K562 (cell line): ENCODE measurements around the gene DENND1A. TPM values are rescaled to one million over a fixed set of nuclear protein-coding genes. Genes with fewer than 3 reads are reported as not detected.
A peak's percentile ranks its signal among the peaks of the same experiment; 100 is the strongest.

Experiments used
- BCOR ChIP-seq: fragments of 450-650 bp; IDR thresholded peaks from 2 replicates; pipeline ENCODE4 v1.6.1; 2016
- CREBBP ChIP-seq: IDR thresholded peaks from one replicate; pipeline ENCODE4 v1.6.1; 2012; ENCODE audit warnings: low read depth, mild to moderate bottlenecking, control low read depth, inconsistent platforms, low read length
- DNMT1 ChIP-seq: fragments of 450-650 bp; IDR thresholded peaks from 2 replicates; pipeline ENCODE4 v1.6.1; 2016; ENCODE audit warnings: antibody characterized with exemption, mild to moderate bottlenecking
- EHMT2 ChIP-seq: fragments of 450-650 bp; IDR thresholded peaks from 2 replicates; pipeline ENCODE4 v1.6.1; 2018; ENCODE audit warnings: antibody characterized with exemption
- ETV1 ChIP-seq: fragments of 450-650 bp; conservative IDR thresholded peaks from 2 replicates; pipeline ENCODE4 v1.6.1; 2016; ENCODE audit warnings: missing genetic modification characterization, control low read depth, low read depth, missing compliant biosample characterization
- FOS ChIP-seq: IDR thresholded peaks from 3 replicates; pipeline ENCODE4 v1.6.1; 2011; ENCODE audit not compliant: insufficient read length; ENCODE audit errors: extremely low read depth
- GTF2E2 ChIP-seq: fragments of 200-800 bp; sonication (Bioruptor generic); IDR thresholded peaks from 2 replicates; pipeline ENCODE4 v1.6.1; 2016; ENCODE audit warnings: missing genetic modification characterization, missing compliant biosample characterization
- MAZ ChIP-seq, 2 experiments: fragments of 450-650 bp in 1 of 2; sonication (generic) in 1 of 2; formaldehyde crosslinking; IDR thresholded peaks in 1 of 2; conservative IDR thresholded peaks in 1 of 2; 2 replicates each; pipeline versions ENCODE4 v1.4.0 to v1.5.0; 2020; ENCODE audit warnings: mild to moderate bottlenecking in 1 of 2, missing genetic modification reagents in 1 of 2
- MYC ChIP-seq, 2 experiments: fragments of 250-450 bp in 1 of 2; sonication (Bioruptor Pico) in 1 of 2; IDR thresholded peaks; 2 replicates each; pipeline versions ENCODE4 v1.5.1 to v1.6.1; 2012 to 2021; ENCODE audit warnings: low read depth in 2 of 2, borderline replicate concordance in 1 of 2, improper control_type of control experiment in 1 of 2, low read length in 1 of 2, mild to moderate bottlenecking in 1 of 2, moderate library complexity in 1 of 2
- POU5F1 ChIP-seq: fragments of 150-350 bp; IDR thresholded peaks from 2 replicates; pipeline ENCODE4 v1.6.1; 2014; ENCODE audit warnings: borderline replicate concordance, low read length, low read depth, mild to moderate bottlenecking; ENCODE audit not compliant: partially characterized antibody
- RAD51 ChIP-seq: fragments of 450-650 bp; IDR thresholded peaks from 2 replicates; pipeline ENCODE4 v1.7.1; 2016; ENCODE audit warnings: low read depth, mild to moderate bottlenecking, borderline replicate concordance
- SOX6 ChIP-seq: fragments of 450-650 bp; IDR thresholded peaks from 2 replicates; pipeline ENCODE4 v1.6.1; 2014; ENCODE audit warnings: mild to moderate bottlenecking
- TBL1XR1 ChIP-seq, 2 experiments: IDR thresholded peaks; 2 replicates each; pipeline ENCODE4 v1.6.1; 2012; ENCODE audit warnings: improper control_type of control experiment in 2 of 2, low read length in 2 of 2, mild to moderate bottlenecking in 1 of 2
- polyA plus RNA-seq, 8 experiments: library from polyadenylated mRNA; depleted of rRNA in 4 of 8; stranded (reverse) in 5 of 8; unstranded in 3 of 8; fragments of >200 nt; fragmentation: Nextera tagmentation in 2 of 8; fragmentation: Illumina TruSeq in 1 of 8; extraction: Ambion mirVana in 2 of 8; extraction: Trizol in 1 of 8; gene quantifications; 2 replicates each; pipeline versions ENCODE4 v1.2.1 to v1.2.3, GENCODE V29; 2011 to 2014; ENCODE audit warnings: inconsistent platforms in 1 of 8, missing spikeins in 1 of 8
- total RNA-seq, 7 experiments: library from RNA; depleted of rRNA in 6 of 7; stranded (reverse); fragments of >200 nt in 6 of 7; fragmentation: Illumina TruSeq in 2 of 7; extraction: Trizol in 2 of 7; gene quantifications; 2 replicates each; pipeline versions ENCODE4 v1.2.1 to v1.2.3, GENCODE V29; 2011 to 2021; ENCODE audit warnings: low replicate concordance in 1 of 7
- TF ChIP-seq, protein P1 (sequence below): fragments of 250-450 bp; sonication (Bioruptor Pico); IDR thresholded peaks from 2 replicates; pipeline ENCODE4 v1.5.0; 2021; ENCODE audit warnings: mild to moderate bottlenecking, borderline replicate concordance
- TF ChIP-seq, protein P2 (sequence below): fragments of 450-650 bp; formaldehyde crosslinking; conservative IDR thresholded peaks from 2 replicates; pipeline ENCODE4 v1.4.0; 2022; ENCODE audit warnings: mild to moderate bottlenecking, missing genetic modification characterization
- TF ChIP-seq, protein P3 (sequence below): fragments of 250-450 bp; sonication (Bioruptor Pico); IDR thresholded peaks from 2 replicates; pipeline ENCODE4 v1.8.0; 2022; ENCODE audit warnings: inconsistent platforms
- TF ChIP-seq, protein P4 (sequence below), 2 experiments: fragments of 450-650 bp in 1 of 2; IDR thresholded peaks; 2 replicates each; pipeline ENCODE4 v1.6.1; 2011 to 2017; ENCODE audit warnings: low read depth in 2 of 2, antibody characterized with exemption in 1 of 2, borderline replicate concordance in 1 of 2, low read length in 1 of 2, mild to moderate bottlenecking in 1 of 2, mixed read lengths in 1 of 2; ENCODE audit not compliant: control insufficient read depth in 1 of 2

The DENND1A gene
- total and polyA plus RNA-seq, 9 of the 15 experiments (the other 6 are each of a cell fraction or from before 2014, with no cell fraction given): 7.6 to 29.5 (median 15.7) TPM

DNA sequence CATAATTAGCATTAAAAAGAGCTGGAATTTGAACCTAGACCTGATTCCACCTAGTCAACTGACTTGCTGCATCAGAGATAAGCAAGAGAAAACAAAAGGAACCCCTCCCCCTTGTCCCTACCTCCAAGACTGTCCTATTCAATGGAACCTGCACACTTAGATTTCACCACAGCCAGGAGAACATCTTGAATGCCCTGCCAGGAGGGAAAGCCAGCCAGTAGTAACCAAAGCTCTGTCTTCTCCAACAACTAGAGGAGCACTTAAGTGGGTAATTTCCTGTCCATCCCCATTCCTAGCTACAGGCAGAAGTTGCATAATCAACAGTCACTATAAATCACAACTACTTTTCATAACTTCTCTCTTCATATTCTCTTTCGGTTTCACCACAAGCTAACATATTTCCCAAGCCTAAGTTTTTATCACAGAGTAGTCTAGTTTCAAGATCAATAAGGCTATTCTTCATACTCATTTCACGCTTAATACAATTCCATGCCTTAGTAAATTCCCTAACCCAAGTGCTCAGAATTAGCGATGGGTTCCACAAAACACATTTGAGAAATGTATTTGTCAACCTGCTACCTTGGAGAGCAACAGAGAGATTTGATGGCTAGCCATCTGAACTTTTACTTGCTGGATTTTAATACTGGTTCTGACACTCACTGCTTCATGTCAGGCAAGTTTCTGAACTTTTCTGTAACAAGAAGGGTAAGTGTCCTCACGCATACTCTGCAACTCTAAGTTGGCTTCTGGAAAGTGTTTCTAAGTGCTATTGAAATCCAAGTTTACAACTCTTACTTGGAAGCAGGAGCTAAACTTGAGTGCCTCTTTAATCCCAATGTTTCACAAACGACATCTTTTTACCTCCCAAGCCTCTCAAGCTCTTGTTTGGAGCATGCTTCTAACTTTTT is 2.0 kb downstream of the DENND1A start (continued):
- TF ChIP-seq GTF2E2 (tag): 0 out of 2 replicates have a peak, but pooled peaks have one; percentile 9
- TF ChIP-seq, protein P1, sequence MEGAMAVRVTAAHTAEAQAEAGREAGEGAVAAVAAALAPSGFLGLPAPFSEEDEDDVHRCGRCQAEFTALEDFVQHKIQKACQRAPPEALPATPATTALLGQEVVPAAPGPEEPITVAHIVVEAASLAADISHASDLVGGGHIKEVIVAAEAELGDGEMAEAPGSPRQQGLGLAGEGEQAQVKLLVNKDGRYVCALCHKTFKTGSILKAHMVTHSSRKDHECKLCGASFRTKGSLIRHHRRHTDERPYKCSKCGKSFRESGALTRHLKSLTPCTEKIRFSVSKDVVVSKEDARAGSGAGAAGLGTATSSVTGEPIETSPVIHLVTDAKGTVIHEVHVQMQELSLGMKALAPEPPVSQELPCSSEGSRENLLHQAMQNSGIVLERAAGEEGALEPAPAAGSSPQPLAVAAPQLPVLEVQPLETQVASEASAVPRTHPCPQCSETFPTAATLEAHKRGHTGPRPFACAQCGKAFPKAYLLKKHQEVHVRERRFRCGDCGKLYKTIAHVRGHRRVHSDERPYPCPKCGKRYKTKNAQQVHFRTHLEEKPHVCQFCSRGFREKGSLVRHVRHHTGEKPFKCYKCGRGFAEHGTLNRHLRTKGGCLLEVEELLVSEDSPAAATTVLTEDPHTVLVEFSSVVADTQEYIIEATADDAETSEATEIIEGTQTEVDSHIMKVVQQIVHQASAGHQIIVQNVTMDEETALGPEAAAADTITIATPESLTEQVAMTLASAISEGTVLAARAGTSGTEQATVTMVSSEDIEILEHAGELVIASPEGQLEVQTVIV: no peak
- peak in 1 of 2 experiments; percentile 35; a peak in 1 of 4 replicates for TF ChIP-seq MAZ (CRISPR knock-in tag; conservative IDR thresholded peaks at IDR 0.05 in 1 of 2, IDR thresholded peaks at IDR 0.05 in 1 of 2)
- peak; percentile 34; the same call in 1 of the 2 replicates for TF ChIP-seq SOX6
- TF ChIP-seq, protein P2, sequence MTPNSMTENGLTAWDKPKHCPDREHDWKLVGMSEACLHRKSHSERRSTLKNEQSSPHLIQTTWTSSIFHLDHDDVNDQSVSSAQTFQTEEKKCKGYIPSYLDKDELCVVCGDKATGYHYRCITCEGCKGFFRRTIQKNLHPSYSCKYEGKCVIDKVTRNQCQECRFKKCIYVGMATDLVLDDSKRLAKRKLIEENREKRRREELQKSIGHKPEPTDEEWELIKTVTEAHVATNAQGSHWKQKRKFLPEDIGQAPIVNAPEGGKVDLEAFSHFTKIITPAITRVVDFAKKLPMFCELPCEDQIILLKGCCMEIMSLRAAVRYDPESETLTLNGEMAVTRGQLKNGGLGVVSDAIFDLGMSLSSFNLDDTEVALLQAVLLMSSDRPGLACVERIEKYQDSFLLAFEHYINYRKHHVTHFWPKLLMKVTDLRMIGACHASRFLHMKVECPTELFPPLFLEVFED: no peak
- TF ChIP-seq POU5F1: no peak
- TF ChIP-seq TBL1XR1 (IDR thresholded peaks at IDR 0.05; ENCODE audit: low read length in 2 of 2): 0 out of 4 replicates have a peak, but pooled peaks of 1 of the 2 experiments have one; percentile 8
- TF ChIP-seq RAD51: no peak
- TF ChIP-seq, protein P3, sequence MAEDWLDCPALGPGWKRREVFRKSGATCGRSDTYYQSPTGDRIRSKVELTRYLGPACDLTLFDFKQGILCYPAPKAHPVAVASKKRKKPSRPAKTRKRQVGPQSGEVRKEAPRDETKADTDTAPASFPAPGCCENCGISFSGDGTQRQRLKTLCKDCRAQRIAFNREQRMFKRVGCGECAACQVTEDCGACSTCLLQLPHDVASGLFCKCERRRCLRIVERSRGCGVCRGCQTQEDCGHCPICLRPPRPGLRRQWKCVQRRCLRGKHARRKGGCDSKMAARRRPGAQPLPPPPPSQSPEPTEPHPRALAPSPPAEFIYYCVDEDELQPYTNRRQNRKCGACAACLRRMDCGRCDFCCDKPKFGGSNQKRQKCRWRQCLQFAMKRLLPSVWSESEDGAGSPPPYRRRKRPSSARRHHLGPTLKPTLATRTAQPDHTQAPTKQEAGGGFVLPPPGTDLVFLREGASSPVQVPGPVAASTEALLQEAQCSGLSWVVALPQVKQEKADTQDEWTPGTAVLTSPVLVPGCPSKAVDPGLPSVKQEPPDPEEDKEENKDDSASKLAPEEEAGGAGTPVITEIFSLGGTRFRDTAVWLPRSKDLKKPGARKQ (CRISPR knock-in tag): no peak
- no peak for TF ChIP-seq BCOR
- no peak for TF ChIP-seq FOS
- peak; percentile 76 for TF ChIP-seq EHMT2
- TF ChIP-seq CREBBP: no peak
- TF ChIP-seq MYC (IDR thresholded peaks at IDR 0.05; ENCODE audit: low read depth, low read length): no peak
- TF ChIP-seq MYC (CRISPR knock-in tag; IDR thresholded peaks at IDR 0.05; ENCODE audit: borderline replicate concordance, low read depth): no peak
- peak; percentile 66 for TF ChIP-seq ETV1 (tag)
- no peak for TF ChIP-seq DNMT1
- TF ChIP-seq, protein P4, sequence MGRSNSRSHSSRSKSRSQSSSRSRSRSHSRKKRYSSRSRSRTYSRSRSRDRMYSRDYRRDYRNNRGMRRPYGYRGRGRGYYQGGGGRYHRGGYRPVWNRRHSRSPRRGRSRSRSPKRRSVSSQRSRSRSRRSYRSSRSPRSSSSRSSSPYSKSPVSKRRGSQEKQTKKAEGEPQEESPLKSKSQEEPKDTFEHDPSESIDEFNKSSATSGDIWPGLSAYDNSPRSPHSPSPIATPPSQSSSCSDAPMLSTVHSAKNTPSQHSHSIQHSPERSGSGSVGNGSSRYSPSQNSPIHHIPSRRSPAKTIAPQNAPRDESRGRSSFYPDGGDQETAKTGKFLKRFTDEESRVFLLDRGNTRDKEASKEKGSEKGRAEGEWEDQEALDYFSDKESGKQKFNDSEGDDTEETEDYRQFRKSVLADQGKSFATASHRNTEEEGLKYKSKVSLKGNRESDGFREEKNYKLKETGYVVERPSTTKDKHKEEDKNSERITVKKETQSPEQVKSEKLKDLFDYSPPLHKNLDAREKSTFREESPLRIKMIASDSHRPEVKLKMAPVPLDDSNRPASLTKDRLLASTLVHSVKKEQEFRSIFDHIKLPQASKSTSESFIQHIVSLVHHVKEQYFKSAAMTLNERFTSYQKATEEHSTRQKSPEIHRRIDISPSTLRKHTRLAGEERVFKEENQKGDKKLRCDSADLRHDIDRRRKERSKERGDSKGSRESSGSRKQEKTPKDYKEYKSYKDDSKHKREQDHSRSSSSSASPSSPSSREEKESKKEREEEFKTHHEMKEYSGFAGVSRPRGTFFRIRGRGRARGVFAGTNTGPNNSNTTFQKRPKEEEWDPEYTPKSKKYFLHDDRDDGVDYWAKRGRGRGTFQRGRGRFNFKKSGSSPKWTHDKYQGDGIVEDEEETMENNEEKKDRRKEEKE (IDR thresholded peaks at IDR 0.05; ENCODE audit: borderline replicate concordance in 1 of 2, control insufficient read depth in 1 of 2, low read depth in 2 of 2, low read length in 1 of 2): no peak
